Measurements from ENCODE around the gene TNC. TPM values are rescaled to one million over a fixed set of nuclear protein-coding genes. Genes with fewer than 3 reads are reported as not detected.

Gene TNC
- total and polyA plus RNA-seq, 10 donors: 1.7 to 126 (median 47.9) TPM

DNA sequence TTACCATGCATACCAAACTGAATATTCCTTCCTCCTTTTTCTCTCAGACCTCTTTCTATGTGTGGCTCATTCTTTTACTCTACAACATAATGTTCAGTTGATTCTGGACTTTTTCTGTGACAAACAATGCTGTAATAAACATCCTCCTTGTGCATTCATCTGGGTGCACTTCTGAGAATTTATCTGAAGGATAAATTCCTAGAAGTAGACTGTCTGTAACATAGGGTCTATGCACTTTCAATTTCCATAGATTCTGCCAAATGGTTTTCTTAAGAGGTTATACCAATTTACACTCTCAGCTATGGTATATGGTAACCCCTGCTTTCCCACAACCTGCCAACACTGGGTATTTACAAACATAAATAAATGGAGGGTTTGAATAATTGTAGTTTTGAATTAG, 24.1 kb upstream of the TNC start:
- intact Hi-C loops (cut with DNase I; ENCODE audit: low total_unique reads): no loop called here
- TF ChIP-seq POLR2AphosphoS5 (IDR thresholded peaks at IDR 0.05): no peak
- no peak for TF ChIP-seq POLR2A (IDR thresholded peaks at IDR 0.05)
- TF ChIP-seq, protein P1, sequence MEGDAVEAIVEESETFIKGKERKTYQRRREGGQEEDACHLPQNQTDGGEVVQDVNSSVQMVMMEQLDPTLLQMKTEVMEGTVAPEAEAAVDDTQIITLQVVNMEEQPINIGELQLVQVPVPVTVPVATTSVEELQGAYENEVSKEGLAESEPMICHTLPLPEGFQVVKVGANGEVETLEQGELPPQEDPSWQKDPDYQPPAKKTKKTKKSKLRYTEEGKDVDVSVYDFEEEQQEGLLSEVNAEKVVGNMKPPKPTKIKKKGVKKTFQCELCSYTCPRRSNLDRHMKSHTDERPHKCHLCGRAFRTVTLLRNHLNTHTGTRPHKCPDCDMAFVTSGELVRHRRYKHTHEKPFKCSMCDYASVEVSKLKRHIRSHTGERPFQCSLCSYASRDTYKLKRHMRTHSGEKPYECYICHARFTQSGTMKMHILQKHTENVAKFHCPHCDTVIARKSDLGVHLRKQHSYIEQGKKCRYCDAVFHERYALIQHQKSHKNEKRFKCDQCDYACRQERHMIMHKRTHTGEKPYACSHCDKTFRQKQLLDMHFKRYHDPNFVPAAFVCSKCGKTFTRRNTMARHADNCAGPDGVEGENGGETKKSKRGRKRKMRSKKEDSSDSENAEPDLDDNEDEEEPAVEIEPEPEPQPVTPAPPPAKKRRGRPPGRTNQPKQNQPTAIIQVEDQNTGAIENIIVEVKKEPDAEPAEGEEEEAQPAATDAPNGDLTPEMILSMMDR (IDR thresholded peaks at IDR 0.05 in 8 of 11, conservative IDR thresholded peaks at IDR 0.05 in 3 of 11): no peak

DNA sequence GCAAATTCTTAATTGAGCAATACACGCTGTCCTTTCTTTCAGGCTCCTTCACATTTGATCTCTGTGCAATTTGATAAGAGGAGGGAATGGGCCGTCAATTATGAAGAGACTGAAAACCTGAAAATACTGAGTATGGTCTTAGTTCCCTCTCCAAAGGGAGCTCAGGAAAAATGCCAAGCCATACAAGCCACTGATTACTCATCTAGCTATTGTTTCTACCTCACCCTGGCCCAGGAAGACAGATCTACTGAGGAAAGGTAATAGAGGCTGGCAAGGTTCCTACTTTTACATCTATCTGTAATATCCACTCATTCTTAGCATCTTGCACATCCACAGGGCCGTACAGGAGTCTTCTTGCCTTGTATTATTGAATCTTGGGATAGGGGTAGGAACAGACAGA, 23.7 kb upstream of the TNC start:
- DNase-seq: no peak
- intact Hi-C loops (cut with DNase I; ENCODE audit: low total_unique reads): no loop called here
- TF ChIP-seq POLR2AphosphoS5 (IDR thresholded peaks at IDR 0.05) (no peak), POLR2A (IDR thresholded peaks at IDR 0.05) (no peak)
- TF ChIP-seq, protein P1 (IDR thresholded peaks at IDR 0.05 in 8 of 11, conservative IDR thresholded peaks at IDR 0.05 in 3 of 11): no peak
- WGBS, 5 donors: 79 to 93% (median 81%) methylated on average over 3 of the region's 3 CpGs
- Histone ChIP-seq H3K27me3 (replicated peaks in 1 of 7) (peaks cover 0 to 19% (median 0%) of the 10 kb centered on the region in 7 donors), H3K36me3 (no peaks in the 10 kb centered on the region), H3K27ac (no peak overlapping the region), H3K4me1 (peaks cover 0 to 6% (median 0%) of the 10 kb centered on the region in 6 donors), H3K4me3 (no peak overlapping the region), H3K9me3 (no peaks in the 10 kb centered on the region)

More for the DNA sequence above, 24.1 kb upstream of the TNC start:
- H3K27ac ChIP-seq: no peak overlapping the region
- peaks cover 0 to 6% (median 0%) of the 10 kb centered on the region in 6 donors for H3K4me1 ChIP-seq
- H3K27me3 ChIP-seq (replicated peaks in 1 of 7): peaks cover 0 to 19% (median 0%) of the 10 kb centered on the region in 7 donors
- H3K36me3 ChIP-seq: no peaks in the 10 kb centered on the region
- H3K4me3 ChIP-seq: no peak overlapping the region
- no peak for DNase-seq
- no peaks in the 10 kb centered on the region for H3K9me3 ChIP-seq

- Histone ChIP-seq H3K9me3 (no peaks in the 10 kb centered on the region), H3K27ac (no peak overlapping the region), H3K36me3 (no peaks in the 10 kb centered on the region), H3K27me3 (replicated peaks in 1 of 7) (peaks cover 0 to 18% (median 0%) of the 10 kb centered on the region in 7 donors), H3K4me1 (peaks cover 0 to 6% (median 0%) of the 10 kb centered on the region in 6 donors), H3K4me3 (no peak overlapping the region)
- intact Hi-C loops (cut with DNase I; ENCODE audit: low total_unique reads): no loop called here
- WGBS, 5 donors: 69 to 81% (median 71%) methylated on average over 2 of the region's 2 CpGs
- no peak for DNase-seq
- TF ChIP-seq, protein P1 (IDR thresholded peaks at IDR 0.05 in 8 of 11, conservative IDR thresholded peaks at IDR 0.05 in 3 of 11): no peak
- TF ChIP-seq POLR2A (IDR thresholded peaks at IDR 0.05): no peak
- TF ChIP-seq POLR2AphosphoS5 (IDR thresholded peaks at IDR 0.05): no peak
These were observed 20.2 kb upstream of the TNC start for GRCh38 chr9:115138151-115138550.

DNA sequence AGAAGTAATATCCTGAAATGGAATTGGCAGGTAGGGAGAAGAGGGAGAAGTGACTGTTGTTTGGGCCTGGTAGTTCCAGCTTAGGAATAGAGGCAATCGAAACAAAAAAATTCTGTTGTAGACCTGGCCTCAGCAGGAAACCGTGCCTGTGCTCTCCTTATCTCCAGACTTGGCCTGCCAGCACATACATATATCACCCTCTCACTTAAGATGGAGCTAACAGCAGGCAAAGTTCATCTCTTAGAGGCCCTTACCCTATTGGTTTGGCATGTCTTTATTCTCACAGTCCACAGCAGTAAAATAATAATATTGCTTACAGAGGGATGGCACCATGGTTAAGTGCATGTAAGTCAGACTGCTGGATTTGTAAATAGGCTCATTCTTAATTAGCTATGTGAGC, 19.6 kb upstream of the TNC start:
- Histone ChIP-seq H3K27me3 (replicated peaks in 1 of 7) (peaks cover 0 to 12% (median 0%) of the 10 kb centered on the region in 7 donors), H3K4me3 (no peak overlapping the region), H3K9me3 (no peaks in the 10 kb centered on the region), H3K27ac (no peak overlapping the region), H3K4me1 (peaks cover 0 to 6% (median 0%) of the 10 kb centered on the region in 6 donors), H3K36me3 (no peaks in the 10 kb centered on the region)
- 62 to 72% (median 64%) methylated on average over 2 of the region's 2 CpGs for WGBS, 5 donors
- TF ChIP-seq, protein P1 (IDR thresholded peaks at IDR 0.05 in 8 of 11, conservative IDR thresholded peaks at IDR 0.05 in 3 of 11): no peak
- no peak for TF ChIP-seq POLR2A (IDR thresholded peaks at IDR 0.05)
- no peak for TF ChIP-seq POLR2AphosphoS5 (IDR thresholded peaks at IDR 0.05)
- DNase-seq: no peak
- intact Hi-C loops (cut with DNase I; ENCODE audit: low total_unique reads): no loop called here

All from spleen (tissue), 11 donors.